Tibial nerve (tissue), 3 donors: ENCODE measurements around the gene CD244.

ENCODE experiments used
- CTCF ChIP-seq, 5 experiments: fragments of 200-600 bp in 3 of 5; fragments of 450-650 bp in 2 of 5; sonication (generic) in 3 of 5; IDR thresholded peaks; one replicate each; pipeline ENCODE4 v1.5.1; 2016 to 2019; ENCODE audit warnings: antibody characterized with exemption in 5 of 5, mild to moderate bottlenecking in 3 of 5, moderate library complexity in 2 of 5
- POLR2A ChIP-seq, 2 donors: fragments of 450-650 bp; IDR thresholded peaks; one replicate each; pipeline ENCODE4 v1.6.1; 2017; ENCODE audit warnings: antibody characterized with exemption in 2 of 2, mild to moderate bottlenecking in 2 of 2, moderate library complexity in 2 of 2

- TF ChIP-seq POLR2A (IDR thresholded peaks at IDR 0.05), result no peak
- no peak for TF ChIP-seq CTCF (IDR thresholded peaks at IDR 0.05)
Observed at GRCh38 chr1:160858097-160858496, 4.6 kb downstream of the CD244 start.
